Calu3 (cell line): Measurements from ENCODE around the gene ASAP2. TPM values are rescaled to one million over a fixed set of nuclear protein-coding genes. Genes with fewer than 3 reads are reported as not detected.

Source experiments
- BruUV-seq: library from RNA; stranded (reverse); fragments of 400-500 nt; replicated peaks from 2 replicates; lab custom pipeline; 2021; lab: Mats Ljungman, UMichigan
- CTCF ChIA-PET: fragments of 300-600 bp; sonication (Branson Sonifier 250); formaldehyde crosslinking; loops from one replicate; lab custom pipeline; 2022; ENCODE audit warnings: antibody characterized with exemption; lab: Charles Lee
- DNase-seq: peaks from one replicate; pipeline ENCODE4 v3.0.0; 2022
- H3K27ac Mint-ChIP-seq: one replicate; pipeline ENCODE4 v1.8.0; 2022; ENCODE audit warnings: mixed read lengths; ENCODE audit not compliant: unreplicated experiment
- H3K27me3 Mint-ChIP-seq: one replicate; pipeline ENCODE4 v1.8.0; 2022; ENCODE audit warnings: mixed read lengths; ENCODE audit not compliant: unreplicated experiment
- H3K36me3 Mint-ChIP-seq: one replicate; pipeline ENCODE4 v1.8.0; 2022; ENCODE audit warnings: mild to moderate bottlenecking, moderate library complexity, mixed read lengths; ENCODE audit not compliant: insufficient read depth, unreplicated experiment
- H3K4me1 Mint-ChIP-seq: one replicate; pipeline ENCODE4 v1.8.0; 2022; ENCODE audit warnings: mild to moderate bottlenecking, low read depth, mixed read lengths; ENCODE audit not compliant: unreplicated experiment
- H3K4me3 Mint-ChIP-seq: one replicate; pipeline ENCODE4 v1.8.0; 2022; ENCODE audit warnings: mild to moderate bottlenecking, low read depth, moderate library complexity, mixed read lengths; ENCODE audit not compliant: unreplicated experiment
- H3K9me3 Mint-ChIP-seq: one replicate; pipeline ENCODE4 v1.8.0; 2022; ENCODE audit warnings: low read depth, mixed read lengths; ENCODE audit not compliant: unreplicated experiment
- intact Hi-C: fragments of 100-400 bp; cut with micrococcal nuclease; formaldehyde crosslinking; loops from one replicate; pipeline ENCODE4 v1.10.0; 2022; ENCODE audit not compliant: unreplicated experiment
- total RNA-seq: library from RNA; stranded (reverse); gene quantifications from 2 replicates; pipeline ENCODE4 v1.2.3, GENCODE V29; 2022
- TF ChIP-seq, protein P1 (sequence below): fragments of 200-600 bp; IDR thresholded peaks from one replicate; pipeline ENCODE4 v1.8.0; 2022; ENCODE audit warnings: antibody characterized with exemption; ENCODE audit not compliant: unreplicated experiment

ASAP2 gene
- total RNA-seq, 1 experiment from 2014 or later, result 78.6 TPM

DNA sequence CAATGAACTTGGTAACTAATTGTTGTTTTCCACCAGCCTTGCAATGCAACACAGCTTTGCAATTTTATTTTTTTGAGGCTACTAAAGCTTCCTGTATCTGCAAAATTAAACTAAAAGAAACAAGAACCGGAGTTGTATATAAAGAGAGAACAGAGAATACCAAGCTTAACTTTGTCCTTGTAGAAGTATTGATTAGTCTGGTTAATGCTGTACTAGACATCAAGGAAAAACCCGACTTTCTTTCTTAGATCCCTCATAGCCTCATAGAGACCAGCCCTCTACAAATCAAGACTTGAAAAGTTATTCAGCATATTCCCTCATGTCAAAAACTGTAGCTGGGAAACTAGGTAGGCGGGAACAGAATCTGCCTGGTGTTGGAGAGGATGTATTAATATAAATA is 1.7 kb upstream of the ASAP2 start:
- peaks cover 38% of the 10 kb centered on the region for H3K36me3 Mint-ChIP-seq
- no peaks in the 10 kb centered on the region for H3K27me3 Mint-ChIP-seq
- BruUV-seq, result no TSS peak
- CTCF ChIA-PET, result interaction anchor here (0.6 to 3.1 kb wide), 4 partner anchors 25 to 1079 kb away, joined by 3 to 13 read pairs (median 8); no protein-coding TSS in a partner anchor
- H3K4me1 Mint-ChIP-seq, result peaks cover 42% of the 10 kb centered on the region
- no peaks in the 10 kb centered on the region for H3K9me3 Mint-ChIP-seq
- no peak for DNase-seq
- TF ChIP-seq, protein P1, sequence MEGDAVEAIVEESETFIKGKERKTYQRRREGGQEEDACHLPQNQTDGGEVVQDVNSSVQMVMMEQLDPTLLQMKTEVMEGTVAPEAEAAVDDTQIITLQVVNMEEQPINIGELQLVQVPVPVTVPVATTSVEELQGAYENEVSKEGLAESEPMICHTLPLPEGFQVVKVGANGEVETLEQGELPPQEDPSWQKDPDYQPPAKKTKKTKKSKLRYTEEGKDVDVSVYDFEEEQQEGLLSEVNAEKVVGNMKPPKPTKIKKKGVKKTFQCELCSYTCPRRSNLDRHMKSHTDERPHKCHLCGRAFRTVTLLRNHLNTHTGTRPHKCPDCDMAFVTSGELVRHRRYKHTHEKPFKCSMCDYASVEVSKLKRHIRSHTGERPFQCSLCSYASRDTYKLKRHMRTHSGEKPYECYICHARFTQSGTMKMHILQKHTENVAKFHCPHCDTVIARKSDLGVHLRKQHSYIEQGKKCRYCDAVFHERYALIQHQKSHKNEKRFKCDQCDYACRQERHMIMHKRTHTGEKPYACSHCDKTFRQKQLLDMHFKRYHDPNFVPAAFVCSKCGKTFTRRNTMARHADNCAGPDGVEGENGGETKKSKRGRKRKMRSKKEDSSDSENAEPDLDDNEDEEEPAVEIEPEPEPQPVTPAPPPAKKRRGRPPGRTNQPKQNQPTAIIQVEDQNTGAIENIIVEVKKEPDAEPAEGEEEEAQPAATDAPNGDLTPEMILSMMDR, result no peak
- H3K4me3 Mint-ChIP-seq, result peak overlapping the region; percentile 95
- peak overlapping the region; percentile 71 for H3K27ac Mint-ChIP-seq
- intact Hi-C loops, result loop anchor here (1.0 to 5.0 kb wide), 4 partner anchors 26 to 128 kb away; no protein-coding TSS in a partner anchor

- BruUV-seq, result TSS peak; percentile 73
- peak overlapping the region; percentile 95 for H3K4me3 Mint-ChIP-seq
- TF ChIP-seq, protein P1, result no peak
- no peaks in the 10 kb centered on the region for H3K27me3 Mint-ChIP-seq
- peak overlapping the region; percentile 71 for H3K27ac Mint-ChIP-seq
- intact Hi-C loops, result loop anchor here (1.0 to 5.0 kb wide), 4 partner anchors 27 to 127 kb away; no protein-coding TSS in a partner anchor
- peaks cover 44% of the 10 kb centered on the region for H3K36me3 Mint-ChIP-seq
- peaks cover 43% of the 10 kb centered on the region for H3K4me1 Mint-ChIP-seq
- H3K9me3 Mint-ChIP-seq, result no peaks in the 10 kb centered on the region
- DNase-seq, result no peak
- CTCF ChIA-PET, result interaction anchor here (0.6 to 3.1 kb wide), 6 partner anchors 26 to 1078 kb away, joined by 3 to 13 read pairs (median 5); no protein-coding TSS in a partner anchor
These were observed 1.1 kb upstream of the ASAP2 start for GRCh38 chr2:9205486-9205885.

GRCh38 chr2:9206991-9207640 is 504 bp downstream of the ASAP2 start:
- Mint-ChIP-seq H3K9me3 (no peaks in the 10 kb centered on the region), H3K27me3 (no peaks in the 10 kb centered on the region), H3K27ac (no peak overlapping the region), H3K4me3 (peak overlapping the region; percentile 95), H3K36me3 (peaks cover 58% of the 10 kb centered on the region), H3K4me1 (peaks cover 45% of the 10 kb centered on the region)
- no peak for DNase-seq
- TF ChIP-seq, protein P1, result no peak
- intact Hi-C loops, result loop anchor here (1.0 to 5.0 kb wide), 2 partner anchors 42 to 80 kb away; no protein-coding TSS in a partner anchor
- no TSS peak for BruUV-seq
- CTCF ChIA-PET, result interaction anchor here (0.6 to 3.1 kb wide), 6 partner anchors 18 to 388 kb away, joined by 3 to 13 read pairs (median 6); no protein-coding TSS in a partner anchor

DNA sequence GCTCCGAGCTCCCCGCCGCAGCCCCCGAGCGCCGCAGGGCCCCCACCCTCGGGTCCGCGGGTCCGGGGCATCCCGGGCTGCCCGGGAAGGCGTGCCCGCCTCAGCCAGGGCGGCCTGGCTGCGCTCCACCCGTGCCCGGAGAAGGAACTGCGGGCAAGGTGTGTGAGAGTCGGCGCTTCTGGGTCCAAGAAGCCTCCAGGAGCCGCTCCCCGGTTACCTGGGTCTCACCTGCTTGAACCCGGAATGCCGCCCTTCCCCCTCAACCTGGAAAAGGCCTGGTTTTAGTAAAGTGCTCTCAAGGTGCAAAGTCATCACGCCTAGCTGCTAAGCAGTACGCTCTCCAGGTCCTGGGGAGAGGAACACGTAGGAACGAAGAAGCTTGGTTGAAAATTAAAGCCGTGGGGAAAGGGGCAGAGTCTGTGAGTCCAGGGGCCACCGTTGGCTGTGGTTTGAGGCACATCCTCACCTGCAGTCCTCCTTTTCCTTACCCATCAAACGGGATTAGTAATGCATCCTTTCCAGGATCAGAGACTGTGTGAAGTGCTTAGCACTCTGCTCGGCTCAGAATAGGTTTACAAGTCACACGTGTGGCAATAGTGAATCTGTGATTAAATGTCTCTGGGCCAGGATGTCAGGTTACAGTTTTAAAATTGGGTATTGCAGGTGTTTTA is 1.2 kb downstream of the ASAP2 start:
- H3K4me1 Mint-ChIP-seq, result peaks cover 51% of the 10 kb centered on the region
- DNase-seq, result peak; percentile 41
- intact Hi-C loops, result loop anchor here (1.0 to 5.0 kb wide), 3 partner anchors 28 to 80 kb away; no protein-coding TSS in a partner anchor
- no peaks in the 10 kb centered on the region for H3K9me3 Mint-ChIP-seq
- CTCF ChIA-PET, result interaction anchor here (0.6 to 2.4 kb wide), 8 partner anchors 17 to 388 kb away, joined by 3 to 12 read pairs (median 6); no protein-coding TSS in a partner anchor
- no TSS peak for BruUV-seq
- peaks cover 63% of the 10 kb centered on the region for H3K36me3 Mint-ChIP-seq
- H3K4me3 Mint-ChIP-seq, result peak overlapping the region; percentile 95
- TF ChIP-seq, protein P1, result no peak
- H3K27me3 Mint-ChIP-seq, result no peaks in the 10 kb centered on the region
- H3K27ac Mint-ChIP-seq, result peak overlapping the region; percentile 84
